H1 (cell line): ENCODE data around the gene SPDYA. TPM values are rescaled to one million over a fixed set of nuclear protein-coding genes. Genes with fewer than 3 reads are reported as not detected.

ENCODE experiments used
- CTCF ChIA-PET: fragments of 300-600 bp; sonication (Branson Sonifier 250); formaldehyde crosslinking; loops from one replicate; lab custom pipeline; 2021; ENCODE audit not compliant: partially characterized antibody; lab: Charles Lee
- POLR2A ChIA-PET: fragments of 300-600 bp; sonication (Branson Sonifier 250); formaldehyde crosslinking; loops from one replicate; lab custom pipeline; 2021; ENCODE audit warnings: inconsistent platforms; ENCODE audit not compliant: partially characterized antibody; lab: Charles Lee
- DNase-seq, 2 experiments: peaks; one replicate each; pipeline versions ENCODE4 v3.0.0 to v3.0.0-alpha.2; 2010 to 2022; ENCODE audit warnings: low spot score in 2 of 2, low read depth in 1 of 2, mixed read lengths in 1 of 2
- FAIRE-seq: peaks from 2 replicates; lab custom pipeline; 2011; peaks lifted over from hg19 to GRCh38; lab: Jason Lieb, UNC
- H2AFZ ChIP-seq: 2 replicates; pipeline ENCODE4 v1.8.1; 2012; ENCODE audit warnings: low read length, inconsistent platforms
- H2AK5ac ChIP-seq: 2 replicates; pipeline ENCODE4 v1.6.1; 2013; ENCODE audit warnings: low read depth, low read length
- H2BK120ac ChIP-seq: replicated peaks from 2 replicates; pipeline ENCODE3; 2013; ENCODE audit warnings: low read depth, low read length, inconsistent platforms
- H2BK12ac ChIP-seq: 2 replicates; pipeline ENCODE4 v1.6.1; 2013; ENCODE audit warnings: low read depth, low read length
- H2BK15ac ChIP-seq: 2 replicates; pipeline ENCODE4 v1.6.1; 2013; ENCODE audit warnings: low read length
- H2BK20ac ChIP-seq: 2 replicates; pipeline ENCODE4 v1.6.1; 2013; ENCODE audit warnings: low read length
- H2BK5ac ChIP-seq: 2 replicates; pipeline ENCODE4 v1.6.1; 2013; ENCODE audit warnings: low read depth, low read length
- H3K14ac ChIP-seq: 2 replicates; pipeline ENCODE4 v1.6.1; 2013; ENCODE audit warnings: inconsistent platforms; ENCODE audit not compliant: insufficient read length
- H3K18ac ChIP-seq: 2 replicates; pipeline ENCODE4 v1.6.1; 2013; ENCODE audit warnings: low read length; ENCODE audit errors: extremely low read depth
- H3K23ac ChIP-seq: 2 replicates; pipeline ENCODE4 v1.6.1; 2013; ENCODE audit warnings: inconsistent platforms; ENCODE audit not compliant: insufficient read length
- H3K23me2 ChIP-seq: 2 replicates; pipeline ENCODE4 v1.6.1; 2013; ENCODE audit warnings: low read depth, low read length
- H3K27ac ChIP-seq: 2 replicates; pipeline ENCODE4 v1.6.1; 2011; ENCODE audit warnings: low read depth, low read length, inconsistent platforms
- H3K27me3 ChIP-seq, 4 experiments: replicated peaks in 1 of 4; 1 replicate in 1 of 4; 2 replicates in 3 of 4; pipeline versions ENCODE4 v1.6.1 to v1.8.1; 2011 to 2013; ENCODE audit warnings: low read length in 3 of 4, mild to moderate bottlenecking in 3 of 4, inconsistent platforms in 2 of 4, mixed read lengths in 2 of 4, moderate library complexity in 1 of 4; ENCODE audit not compliant: control insufficient read depth in 3 of 4, insufficient read depth in 3 of 4; ENCODE audit errors: extremely low read depth in 1 of 4
- H3K36me3 ChIP-seq, 4 experiments: 2 replicates each; pipeline versions ENCODE4 v1.6.1 to v1.8.1; 2011 to 2013; ENCODE audit warnings: mild to moderate bottlenecking in 4 of 4, low read length in 3 of 4, moderate library complexity in 2 of 4, control low read depth in 1 of 4, inconsistent platforms in 1 of 4; ENCODE audit not compliant: insufficient read depth in 4 of 4, control insufficient read depth in 2 of 4
- H3K4ac ChIP-seq: replicated peaks from 2 replicates; pipeline ENCODE3; 2013; ENCODE audit warnings: low read length, low read depth, mixed read lengths, inconsistent platforms; ENCODE audit not compliant: insufficient read length
- H3K4me1 ChIP-seq, 4 experiments: replicated peaks in 1 of 4; 1 replicate in 1 of 4; 2 replicates in 3 of 4; pipeline versions ENCODE4 v1.6.1 to v1.8.1; 2011 to 2013; ENCODE audit warnings: low read length in 3 of 4, inconsistent platforms in 2 of 4, mixed read lengths in 1 of 4; ENCODE audit not compliant: insufficient read depth in 4 of 4, control insufficient read depth in 3 of 4
- H3K4me2 ChIP-seq, 2 experiments: 2 replicates each; pipeline versions ENCODE4 v1.6.1 to v1.8.1; 2011 to 2013; ENCODE audit warnings: low read depth in 2 of 2, low read length in 2 of 2, control low read depth in 1 of 2, inconsistent platforms in 1 of 2, mild to moderate bottlenecking in 1 of 2; ENCODE audit not compliant: insufficient read depth in 1 of 2
- H3K4me3 ChIP-seq, 4 experiments: fragments of 200-600, 300-600 bp in 1 of 4; sonication (generic), shearing (Covaris generic), sonication (Bioruptor Twin) in 1 of 4; 2 replicates each; pipeline versions ENCODE4 v1.5.1 to v1.8.1; 2011 to 2016; ENCODE audit warnings: low read length in 4 of 4, low read depth in 3 of 4, control low read depth in 2 of 4, inconsistent platforms in 2 of 4, mild to moderate bottlenecking in 2 of 4, mixed read lengths in 1 of 4, moderate library complexity in 1 of 4; ENCODE audit not compliant: insufficient read depth in 2 of 4; ENCODE audit errors: extremely low read depth in 1 of 4
- H3K56ac ChIP-seq: replicated peaks from 2 replicates; pipeline ENCODE3; 2013; ENCODE audit warnings: low read depth, mild to moderate bottlenecking, mixed read lengths, low read length, inconsistent platforms; ENCODE audit not compliant: insufficient read length
- H3K79me1 ChIP-seq: 2 replicates; pipeline ENCODE4 v1.6.1; 2013; ENCODE audit warnings: low read depth, low read length, control low read depth
- H3K79me2 ChIP-seq, 2 experiments: 2 replicates each; pipeline versions ENCODE4 v1.6.1 to v1.8.1; 2012 to 2013; ENCODE audit warnings: low read length in 2 of 2, mild to moderate bottlenecking in 2 of 2, inconsistent platforms in 1 of 2; ENCODE audit not compliant: insufficient read depth in 2 of 2, control insufficient read depth in 1 of 2
- H3K9ac ChIP-seq, 4 experiments: replicated peaks in 1 of 4; 1 replicate in 1 of 4; 2 replicates in 3 of 4; pipeline versions ENCODE4 v1.6.1 to v1.8.1; 2011 to 2013; ENCODE audit warnings: low read depth in 3 of 4, low read length in 3 of 4, control low read depth in 2 of 4, mild to moderate bottlenecking in 2 of 4, moderate library complexity in 2 of 4, inconsistent platforms in 1 of 4; ENCODE audit errors: extremely low read depth in 1 of 4
- H3K9me3 ChIP-seq, 2 experiments: 2 replicates each; pipeline versions ENCODE4 v1.6.1 to v1.8.1; 2012 to 2013; ENCODE audit warnings: mild to moderate bottlenecking in 2 of 2, moderate library complexity in 2 of 2, control low read depth in 1 of 2, inconsistent platforms in 1 of 2, low read depth in 1 of 2, low read length in 1 of 2, mixed read lengths in 1 of 2; ENCODE audit not compliant: insufficient read depth in 2 of 2
- H4K20me1 ChIP-seq, 2 experiments: replicated peaks in 1 of 2; 2 replicates each; pipeline versions ENCODE3 to v1.8.1; 2011 to 2013; ENCODE audit warnings: inconsistent platforms in 2 of 2, low read length in 2 of 2, mild to moderate bottlenecking in 1 of 2; ENCODE audit not compliant: insufficient read depth in 2 of 2, control insufficient read depth in 1 of 2
- H4K5ac ChIP-seq: 2 replicates; pipeline ENCODE4 v1.6.1; 2013; ENCODE audit warnings: low read length, low read depth, mixed read lengths, inconsistent platforms; ENCODE audit not compliant: insufficient read length
- H4K8ac ChIP-seq: 2 replicates; pipeline ENCODE4 v1.8.0; 2013; ENCODE audit warnings: mild to moderate bottlenecking, moderate library complexity, low read length, inconsistent platforms; ENCODE audit not compliant: insufficient read depth; ENCODE audit errors: extremely low read depth
- H4K91ac ChIP-seq: replicated peaks from 2 replicates; pipeline ENCODE3; 2013; ENCODE audit warnings: low read length, mixed read lengths, inconsistent platforms; ENCODE audit not compliant: insufficient read length
- ATF3 ChIP-seq: IDR thresholded peaks from 2 replicates; pipeline ENCODE4 v1.6.1; 2011; ENCODE audit warnings: low read depth, mild to moderate bottlenecking, low read length; ENCODE audit not compliant: insufficient read depth
- CBX8 ChIP-seq: fragments of 300-800, 300-1000 bp; sonication (generic); IDR thresholded peaks from 2 replicates; pipeline ENCODE4 v1.7.1; 2016; ENCODE audit warnings: low read depth, low read length, borderline replicate concordance
- GABPA ChIP-seq: IDR thresholded peaks from 2 replicates; pipeline ENCODE4 v1.6.1; 2011; ENCODE audit warnings: mild to moderate bottlenecking, low read length, moderate library complexity, borderline replicate concordance; ENCODE audit not compliant: insufficient read depth
- JUN ChIP-seq: IDR thresholded peaks from 2 replicates; pipeline ENCODE4 v1.6.1; 2011; ENCODE audit warnings: low read depth, mild to moderate bottlenecking, improper control_type of control experiment, low read length
- KDM5A ChIP-seq: fragments of 200-600 bp; IDR thresholded peaks from 2 replicates; pipeline ENCODE4 v1.7.1; 2012; ENCODE audit warnings: mild to moderate bottlenecking, low read length, inconsistent platforms, mixed read lengths
- RNF2 ChIP-seq: fragments of 200-900, 300-1000 bp; sonication (generic); IDR thresholded peaks from 2 replicates; pipeline ENCODE4 v1.7.1; 2016; ENCODE audit warnings: borderline replicate concordance, low read depth, mild to moderate bottlenecking, antibody characterized with exemption, low read length; ENCODE audit not compliant: poor library complexity, severe bottlenecking; ENCODE audit errors: missing control alignments
- SIRT6 ChIP-seq: IDR thresholded peaks from one replicate; pipeline ENCODE4 v1.7.1; 2012; ENCODE audit warnings: low read length, inconsistent platforms
- USF2 ChIP-seq: IDR thresholded peaks from 2 replicates; pipeline ENCODE4 v1.6.1; 2011; ENCODE audit warnings: low read length, improper control_type of control experiment
- polyA plus RNA-seq, 7 experiments: library from polyadenylated mRNA; depleted of rRNA in 3 of 7; stranded (reverse) in 5 of 7; unstranded in 2 of 7; fragments of >200 nt in 5 of 7; fragments of 200-250 nt in 2 of 7; gene quantifications; 1 replicate in 5 of 7; 2 replicates in 1 of 7; 4 replicates in 1 of 7; pipeline versions ENCODE4 v1.2.1 to v1.2.3, GENCODE V29; 2011 to 2013; ENCODE audit warnings: missing spikeins in 2 of 7, mixed read lengths in 2 of 7
- total RNA-seq: library from RNA; stranded (reverse); fragmentation: NEBNext Ultra II Directional; extraction: Animal tissue kit (Norgen Biotek cat#: 25700); gene quantifications from 2 replicates; pipeline ENCODE4 v1.2.1, GENCODE V29; 2021

SPDYA gene
- total and polyA plus RNA-seq, 2 of the 8 experiments (the other 6 are each of a cell fraction or from before 2014, with no cell fraction given) = 0.12 to 0.35 TPM

GRCh38 chr2:28822036-28822435 is 11.4 kb downstream of the SPDYA start:
- Histone ChIP-seq H2BK12ac (no peak overlapping the region), H4K20me1 (no peaks in the 10 kb centered on the region), H3K9ac (no peak overlapping the region), H3K4me3 (no peak overlapping the region), H3K9me3 (no peaks in the 10 kb centered on the region), H2BK120ac (no peak overlapping the region), H3K27me3 (no peaks in the 10 kb centered on the region), H3K14ac (no peak overlapping the region), H3K4me1 (no peaks in the 10 kb centered on the region), H3K56ac (no peak overlapping the region), H3K4ac (no peak overlapping the region), H3K36me3 (no peaks in the 10 kb centered on the region), H3K23ac (no peak overlapping the region), H3K79me1 (no peaks in the 10 kb centered on the region), H2BK15ac (no peak overlapping the region), H2AFZ (no peak overlapping the region), H4K91ac (no peak overlapping the region), H3K79me2 (no peaks in the 10 kb centered on the region), H3K23me2 (no peaks in the 10 kb centered on the region), H3K27ac (no peak overlapping the region), H2BK20ac (no peak overlapping the region), H3K4me2 (no peak overlapping the region), H4K5ac (no peak overlapping the region)
- no peak for DNase-seq
- CTCF ChIA-PET = interaction anchor here (0.8 to 1.0 kb wide), 2 partner anchors 50 to 134 kb away, joined by 3 to 5 read pairs; no protein-coding TSS in a partner anchor
- FAIRE-seq = no peak
- TF ChIP-seq USF2 (no peak), JUN (no peak), SIRT6 (no peak), KDM5A (no peak), RNF2 (no peak), GABPA (no peak), ATF3 (no peak), CBX8 (no peak)
- TF ChIP-seq, all 59 proteins: peak for 0
- POLR2A ChIA-PET = no interaction called here
- no peak overlapping the region for H2AK5ac ChIP-seq
- H2BK5ac ChIP-seq = no peak overlapping the region
- H4K8ac ChIP-seq = no peak overlapping the region
- H3K18ac ChIP-seq = no peak overlapping the region
